Endothelial cell of umbilical vein (primary cell): ENCODE results near the gene R3HDML.

Experiments
- JUN ChIP-seq: IDR thresholded peaks from 2 replicates; pipeline ENCODE4 v1.6.1; 2011; ENCODE audit warnings: borderline replicate concordance, low read depth; ENCODE audit not compliant: insufficient read length, insufficient read depth
- POLR2AphosphoS5 ChIP-seq: IDR thresholded peaks from 2 replicates; pipeline ENCODE4 v1.6.1; 2012; ENCODE audit warnings: low read depth, mild to moderate bottlenecking, control low read depth, low read length, moderate library complexity; ENCODE audit not compliant: insufficient read depth
- TF ChIP-seq, protein P1 (sequence below), 2 donors: IDR thresholded peaks; 1 replicate in 1 of 2; 2 replicates in 1 of 2; pipeline ENCODE4 v1.5.1; 2011; ENCODE audit warnings: low read length in 2 of 2, mild to moderate bottlenecking in 2 of 2, moderate library complexity in 2 of 2, control low read depth in 1 of 2, inconsistent platforms in 1 of 2, low read depth in 1 of 2; ENCODE audit not compliant: insufficient read depth in 1 of 2; ENCODE audit errors: extremely low read depth in 1 of 2

DNA sequence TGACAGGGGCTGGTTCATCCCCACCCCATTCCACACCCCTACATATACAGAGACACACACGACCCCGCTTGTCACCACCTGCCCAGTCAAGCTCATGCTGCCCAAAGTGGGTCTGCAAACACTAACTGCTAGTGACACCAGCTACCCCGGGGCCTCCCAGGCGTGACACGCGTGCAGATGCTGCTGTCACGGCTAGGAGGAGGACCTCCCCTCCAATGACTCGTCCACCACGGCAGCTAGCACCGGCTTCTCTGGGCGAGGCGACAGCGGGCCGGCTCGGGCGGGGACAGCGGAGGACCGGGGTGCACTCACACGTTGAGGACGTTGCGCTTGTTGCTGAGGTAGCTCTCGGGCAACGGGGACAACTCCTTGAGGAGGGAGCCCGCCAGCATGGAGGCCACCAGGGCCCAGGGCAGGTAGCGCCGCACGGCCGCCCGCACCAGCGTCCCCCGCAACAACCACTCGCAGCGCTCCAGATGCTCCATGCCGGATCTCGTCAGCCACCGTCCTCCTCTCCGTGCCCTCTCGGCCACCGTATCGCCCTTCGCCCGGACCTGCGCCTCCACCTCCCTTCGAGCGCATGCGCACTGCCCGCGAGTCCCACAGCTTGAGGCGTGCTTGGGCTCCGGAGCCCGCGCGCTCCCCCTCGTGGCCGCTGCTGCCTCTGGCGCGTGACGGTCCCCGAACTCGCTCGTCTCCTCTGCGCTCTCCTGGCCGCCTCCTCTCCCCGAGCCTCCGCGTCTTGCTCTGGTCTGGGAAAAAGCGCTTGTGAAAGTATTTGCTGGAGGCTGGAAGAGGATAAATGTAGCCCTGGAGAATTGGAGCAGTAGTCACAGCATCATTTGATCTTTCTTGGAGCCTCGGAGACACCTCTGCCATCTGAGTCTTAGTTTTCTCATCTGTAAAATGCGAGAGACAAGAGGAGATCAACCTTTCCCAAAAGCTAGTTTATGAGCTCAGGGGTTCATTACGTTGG, 25.9 kb upstream of the R3HDML start, which contains the start of gene FITM2:
- TF ChIP-seq, protein P1, sequence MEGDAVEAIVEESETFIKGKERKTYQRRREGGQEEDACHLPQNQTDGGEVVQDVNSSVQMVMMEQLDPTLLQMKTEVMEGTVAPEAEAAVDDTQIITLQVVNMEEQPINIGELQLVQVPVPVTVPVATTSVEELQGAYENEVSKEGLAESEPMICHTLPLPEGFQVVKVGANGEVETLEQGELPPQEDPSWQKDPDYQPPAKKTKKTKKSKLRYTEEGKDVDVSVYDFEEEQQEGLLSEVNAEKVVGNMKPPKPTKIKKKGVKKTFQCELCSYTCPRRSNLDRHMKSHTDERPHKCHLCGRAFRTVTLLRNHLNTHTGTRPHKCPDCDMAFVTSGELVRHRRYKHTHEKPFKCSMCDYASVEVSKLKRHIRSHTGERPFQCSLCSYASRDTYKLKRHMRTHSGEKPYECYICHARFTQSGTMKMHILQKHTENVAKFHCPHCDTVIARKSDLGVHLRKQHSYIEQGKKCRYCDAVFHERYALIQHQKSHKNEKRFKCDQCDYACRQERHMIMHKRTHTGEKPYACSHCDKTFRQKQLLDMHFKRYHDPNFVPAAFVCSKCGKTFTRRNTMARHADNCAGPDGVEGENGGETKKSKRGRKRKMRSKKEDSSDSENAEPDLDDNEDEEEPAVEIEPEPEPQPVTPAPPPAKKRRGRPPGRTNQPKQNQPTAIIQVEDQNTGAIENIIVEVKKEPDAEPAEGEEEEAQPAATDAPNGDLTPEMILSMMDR (IDR thresholded peaks at IDR 0.05; ENCODE audit: extremely low read depth in 1 of 2, insufficient read depth in 1 of 2, low read depth in 1 of 2, low read length in 2 of 2), result peak; percentile 99
- TF ChIP-seq JUN, result no peak
- peak; percentile 77 for TF ChIP-seq POLR2AphosphoS5
